Bone marrow (tissue), 2 donors: Measurements from ENCODE around the gene CREB3L2.

Experiments used
- DNase-seq, 2 donors: peaks; one replicate each; lab custom pipeline; 2025; lab: John Stamatoyannopoulos, UW

Gene CREB3L2

DNA sequence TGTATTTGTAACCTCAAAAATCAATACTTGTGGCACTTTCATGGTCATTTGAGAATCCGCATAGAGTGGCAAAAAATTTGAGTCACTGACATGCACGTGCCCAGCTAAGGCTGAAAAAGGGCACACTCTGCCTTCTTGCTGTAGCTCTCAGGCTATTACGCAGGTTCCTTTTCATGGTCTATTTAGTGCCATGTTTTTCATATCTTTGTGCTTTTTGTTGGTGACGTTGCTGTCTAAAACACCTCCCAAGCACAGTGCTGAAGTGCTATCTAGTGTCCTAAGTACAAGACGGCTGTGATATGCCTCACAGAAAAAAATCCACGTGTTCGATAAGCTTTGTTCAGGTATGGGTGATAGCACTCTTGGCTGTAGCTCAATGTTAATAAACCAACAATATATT is 50.9 kb downstream of the CREB3L2 start:
- DNase-seq = no peak

DNA sequence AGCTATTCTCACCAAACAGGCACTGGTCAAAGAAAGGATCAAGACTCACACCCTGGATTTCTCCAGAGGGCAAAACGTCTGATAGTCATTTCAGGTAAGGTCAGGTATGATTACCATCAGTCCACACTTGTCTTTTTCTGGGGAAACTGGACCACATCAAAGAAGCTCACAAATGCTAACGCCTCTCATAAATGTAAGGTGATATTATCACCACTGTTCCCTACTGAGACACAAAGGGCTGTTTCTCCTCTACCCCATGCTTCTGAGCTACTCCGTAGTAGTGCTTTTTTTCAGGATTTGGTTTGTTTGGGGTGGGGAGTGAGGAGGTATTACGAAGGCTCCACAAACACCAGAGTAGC is 51.6 kb downstream of the CREB3L2 start:
- DNase-seq = no peak

DNA sequence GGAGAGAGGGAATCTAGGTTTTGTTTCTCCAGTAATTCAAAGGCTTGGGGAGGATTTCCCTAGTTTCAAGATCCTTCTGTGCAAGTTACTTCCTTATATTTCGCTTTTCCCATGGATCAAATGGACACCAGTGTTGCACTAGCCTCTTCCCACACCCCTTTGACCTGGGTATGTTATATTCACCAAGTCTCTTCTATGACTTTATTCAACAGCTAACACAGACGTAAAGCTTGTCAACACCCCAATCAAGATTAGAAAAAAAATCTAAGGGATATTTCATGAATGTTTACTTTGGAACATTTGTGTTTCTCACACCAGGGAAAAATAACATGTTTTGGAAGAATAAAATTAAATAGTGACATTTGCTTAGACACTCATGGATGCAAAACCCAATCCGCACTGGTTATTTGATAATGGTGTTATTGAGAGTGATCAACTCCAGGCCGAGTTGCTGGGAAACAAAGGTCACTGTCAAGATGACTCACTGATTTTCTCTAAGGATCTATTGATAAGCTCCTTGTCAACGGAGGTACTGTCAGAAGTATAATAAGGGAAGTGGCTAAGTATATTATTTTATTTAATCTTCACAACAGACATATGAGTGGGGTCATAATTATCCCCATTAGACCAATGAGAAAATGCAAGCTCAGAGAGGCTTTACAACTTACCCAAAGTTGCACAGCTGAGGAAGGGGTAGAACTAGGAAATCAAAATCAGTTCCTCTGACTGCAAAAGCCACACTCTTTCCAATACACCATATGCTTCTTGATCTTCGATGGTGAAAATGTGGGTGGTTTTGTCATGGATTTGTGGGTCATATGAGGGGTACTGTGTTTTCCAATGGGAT is 52.2 kb downstream of the CREB3L2 start:
- DNase-seq = no peak

DNA sequence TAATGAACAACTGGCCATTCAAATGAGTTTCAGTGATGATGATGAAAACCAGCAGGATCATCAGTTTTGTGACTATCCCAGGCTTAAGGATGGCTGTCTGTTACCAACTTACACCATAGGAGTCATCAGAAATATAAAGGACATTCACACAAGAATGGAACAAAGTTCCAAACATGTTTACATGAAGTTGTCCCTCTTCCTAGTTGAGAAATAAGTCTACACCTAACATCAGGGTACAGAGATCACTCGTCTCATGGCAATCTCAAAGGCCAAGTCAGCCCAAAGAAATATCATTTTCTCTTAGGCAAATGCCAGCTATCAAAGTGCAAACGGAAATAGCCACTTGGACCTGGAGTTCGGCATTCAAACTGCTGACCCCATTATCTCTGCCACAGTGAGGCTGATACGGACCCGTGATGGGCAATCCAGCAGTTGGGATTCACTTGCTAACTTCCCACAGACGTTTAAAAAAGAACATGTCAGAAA is 53.0 kb downstream of the CREB3L2 start:
- no peak for DNase-seq

DNA sequence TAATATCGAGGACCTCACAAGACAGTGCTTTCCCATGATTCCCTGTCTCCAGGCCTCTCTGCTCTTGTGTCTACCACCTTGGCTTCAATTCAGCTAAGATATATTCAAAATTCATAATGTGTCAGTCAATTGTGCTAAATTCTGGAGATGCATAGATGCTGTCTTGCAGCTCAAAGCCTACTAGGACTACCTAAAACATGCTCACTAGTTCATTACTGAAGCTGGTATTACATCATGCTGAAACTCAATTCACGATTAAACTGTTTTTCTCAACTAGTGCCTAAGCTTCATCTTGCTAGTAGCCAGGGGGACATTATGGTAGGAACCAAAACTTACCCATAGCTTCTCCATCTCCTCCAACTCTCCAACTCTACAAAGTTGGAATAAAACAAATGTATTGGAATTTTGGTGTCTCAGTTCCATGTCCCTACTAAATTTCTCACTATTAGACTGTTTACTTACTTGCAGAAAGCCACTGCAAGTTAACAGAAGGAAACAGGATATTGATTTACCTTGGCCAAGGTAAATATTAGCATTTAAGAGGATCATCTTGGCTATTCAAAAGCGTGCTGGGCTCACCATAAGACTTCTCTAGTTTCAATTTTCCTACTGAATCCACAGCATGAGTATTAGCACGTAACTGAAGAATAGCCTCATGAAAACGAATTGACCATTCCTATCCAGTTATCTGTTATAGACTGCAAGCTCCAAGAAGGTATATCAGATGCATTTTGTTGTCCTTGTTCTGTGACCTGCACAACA is 53.6 kb downstream of the CREB3L2 start:
- DNase-seq = no peak

DNA sequence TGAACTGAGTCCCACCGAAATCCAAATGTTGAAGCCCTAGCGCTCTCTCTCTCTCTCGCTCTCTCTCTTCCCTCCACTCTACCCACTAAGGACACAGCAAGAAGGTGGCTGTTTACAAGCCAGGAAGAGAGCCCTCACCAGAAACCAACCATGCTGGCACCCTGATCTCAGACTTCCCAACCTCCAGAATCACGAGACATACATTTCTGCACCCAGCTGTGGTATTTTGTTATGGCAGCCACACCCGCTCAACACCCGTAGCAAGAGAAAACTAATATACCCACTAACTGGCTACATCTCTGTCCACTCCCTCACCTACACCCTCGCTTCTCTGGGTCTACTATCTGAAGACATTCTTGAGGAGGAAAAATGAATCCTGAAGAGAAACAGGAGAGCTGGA is 54.8 kb downstream of the CREB3L2 start:
- no peak for DNase-seq

DNA sequence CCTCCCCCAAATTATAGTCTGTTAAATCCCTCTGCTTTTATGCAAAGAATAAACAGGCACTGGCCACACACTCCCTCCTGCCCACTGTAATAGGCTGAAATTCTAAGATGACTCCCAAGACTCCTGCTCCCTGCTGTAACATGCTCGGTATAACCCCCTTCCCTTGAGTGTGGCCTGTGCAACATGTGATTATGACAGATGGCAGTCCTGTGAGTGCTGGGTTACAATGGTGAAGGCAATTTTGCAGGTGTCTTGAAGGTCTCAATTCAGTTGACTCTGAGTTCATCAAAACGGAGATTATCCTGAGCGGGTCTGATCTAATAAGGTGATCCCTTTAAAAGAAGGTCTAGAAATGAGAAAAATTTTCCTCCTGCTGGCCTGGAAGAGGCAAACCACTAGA is 55.9 kb downstream of the CREB3L2 start:
- DNase-seq = no peak

DNA sequence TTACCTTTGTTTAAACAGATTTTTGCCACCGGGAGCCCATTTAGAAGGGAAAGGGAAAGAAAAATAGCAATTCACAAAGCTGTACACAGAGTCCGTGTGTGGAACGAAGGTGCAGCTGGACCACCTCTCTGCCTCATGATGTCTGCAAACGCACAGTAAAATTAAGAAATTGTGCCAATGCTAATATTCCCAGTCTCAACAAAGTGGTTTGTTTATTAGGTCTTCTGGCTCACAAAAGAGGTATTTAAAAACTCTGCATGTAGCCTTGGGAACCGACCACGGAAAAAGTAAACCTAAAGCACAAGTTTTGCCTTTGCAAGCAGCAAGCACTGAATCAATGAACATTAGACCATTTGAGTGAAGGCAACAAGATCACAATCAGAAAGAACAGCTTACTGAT is 57.7 kb downstream of the CREB3L2 start:
- DNase-seq = no peak

DNA sequence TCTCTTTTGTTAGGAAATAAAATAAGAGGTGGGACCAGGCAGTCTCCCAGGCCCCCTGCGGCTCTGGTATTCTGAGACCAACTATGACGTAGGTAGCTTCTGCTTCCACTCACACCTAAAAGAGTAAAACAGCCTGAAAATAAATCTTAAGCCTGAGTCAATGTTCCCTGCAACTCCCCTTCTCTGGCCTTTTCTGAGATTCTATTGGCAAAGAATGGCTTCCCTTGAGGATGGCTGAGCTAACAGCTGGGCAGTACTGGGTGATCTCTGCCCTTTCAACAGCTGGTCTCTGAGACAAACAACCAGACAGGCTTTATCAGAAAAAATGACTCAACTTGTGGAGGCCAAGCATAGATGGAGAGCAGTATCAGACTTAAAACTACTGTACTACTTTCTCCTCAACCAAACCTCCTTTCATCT is 58.7 kb downstream of the CREB3L2 start:
- no peak for DNase-seq

DNA sequence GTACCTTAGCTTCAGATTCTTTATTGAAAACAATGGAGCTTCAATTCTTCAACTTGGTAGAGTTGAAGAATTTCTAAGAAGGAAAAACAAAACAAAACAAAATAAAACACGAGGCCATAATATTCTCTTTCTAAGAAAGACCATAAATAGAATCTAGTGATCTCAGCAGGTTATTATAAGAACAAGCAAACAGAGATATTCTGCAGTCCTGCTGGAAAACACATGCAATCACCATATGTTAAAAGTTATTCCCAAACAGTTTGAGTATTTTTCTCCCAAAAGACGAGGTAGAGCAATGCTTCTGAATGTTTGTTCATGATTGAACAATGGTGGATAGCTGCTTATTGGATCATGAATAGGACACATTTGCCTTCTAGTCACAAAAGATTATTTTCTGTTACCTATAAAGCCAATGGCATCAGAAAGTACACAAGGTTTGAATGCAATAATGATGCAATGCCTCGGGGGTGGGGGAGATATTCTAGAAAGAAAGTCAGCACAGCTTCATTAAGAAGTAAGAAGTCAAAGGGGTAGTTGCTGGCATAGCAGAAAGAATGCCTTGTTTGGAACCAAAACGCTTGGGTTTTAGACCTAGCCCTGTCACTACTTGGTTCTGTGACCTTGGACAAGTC is 59.3 kb downstream of the CREB3L2 start:
- DNase-seq = no peak

DNA sequence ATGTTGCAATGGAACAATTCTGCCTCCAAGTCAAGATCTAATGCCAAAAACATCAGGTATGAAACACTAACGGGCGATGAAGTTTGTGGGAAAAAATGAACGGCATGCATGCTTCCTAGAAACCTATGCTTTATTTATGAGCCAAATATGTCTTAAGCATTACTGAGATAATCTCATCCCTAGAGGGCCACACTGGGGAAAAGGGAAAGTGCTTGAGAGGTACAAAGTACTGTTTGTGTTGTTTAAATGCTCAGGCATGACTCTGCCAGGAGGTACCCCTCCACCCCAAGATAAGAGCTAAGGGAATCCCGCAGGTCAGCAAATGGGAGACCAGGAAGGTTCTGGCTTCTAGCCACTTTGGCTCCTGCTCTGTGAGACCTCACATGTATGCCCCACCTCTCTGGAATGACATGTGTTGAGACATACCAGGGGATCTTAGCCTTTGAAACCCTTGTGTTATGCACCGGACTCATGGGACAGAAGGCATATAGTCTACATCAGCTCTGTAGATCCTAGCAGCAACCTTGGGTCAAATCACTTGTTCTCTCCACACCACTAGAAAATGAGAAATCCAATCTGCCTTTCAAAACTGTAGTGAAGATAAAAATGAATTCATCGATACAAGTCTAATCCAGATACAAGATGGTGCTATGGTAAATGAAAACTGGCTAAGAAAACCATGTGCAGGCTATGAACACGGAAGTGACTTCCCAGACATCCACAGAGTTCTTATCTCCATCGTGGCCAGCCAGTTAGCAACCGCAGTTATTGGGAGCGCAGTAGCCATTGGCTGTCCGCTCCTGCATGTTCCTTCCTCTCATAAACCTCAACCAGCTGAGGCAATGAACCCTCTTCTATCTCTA is 61.0 kb downstream of the CREB3L2 start:
- DNase-seq = no peak

DNA sequence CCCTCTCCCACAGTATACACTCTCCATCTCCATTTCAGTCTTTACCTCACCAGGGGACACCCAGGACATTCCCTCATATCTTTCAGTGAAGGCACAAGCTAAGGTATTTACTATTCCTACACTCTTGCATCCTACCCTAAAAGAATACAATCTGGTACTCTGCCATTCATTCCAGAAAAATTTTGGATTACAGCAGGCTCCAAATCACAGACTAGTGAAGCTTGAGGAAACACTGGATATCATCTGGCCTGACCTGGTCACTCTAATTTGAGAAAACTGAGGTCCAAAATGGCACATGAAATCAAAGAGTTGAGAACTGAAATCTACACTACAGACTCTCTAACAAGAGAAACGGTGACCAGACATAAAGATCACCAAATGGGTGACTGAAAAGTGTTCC is 61.7 kb downstream of the CREB3L2 start:
- DNase-seq = no peak

DNA sequence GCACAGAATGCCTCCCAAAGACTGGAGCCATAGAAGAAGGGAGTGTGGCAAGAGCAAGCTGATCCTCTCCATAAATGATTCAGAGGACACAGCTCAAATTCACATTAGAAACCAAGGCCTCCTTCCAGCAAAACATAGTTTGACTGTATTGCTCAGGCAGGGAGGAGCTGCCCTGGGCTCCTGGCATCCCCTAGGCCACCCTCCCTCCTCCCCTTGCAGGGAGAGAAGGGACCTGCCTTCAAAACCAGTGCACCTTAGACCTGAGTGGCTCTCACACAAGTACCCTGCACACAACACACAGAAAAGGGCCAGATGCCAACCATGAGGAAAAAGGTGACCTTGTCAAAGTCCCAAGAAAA is 64.7 kb downstream of the CREB3L2 start:
- no peak for DNase-seq

DNA sequence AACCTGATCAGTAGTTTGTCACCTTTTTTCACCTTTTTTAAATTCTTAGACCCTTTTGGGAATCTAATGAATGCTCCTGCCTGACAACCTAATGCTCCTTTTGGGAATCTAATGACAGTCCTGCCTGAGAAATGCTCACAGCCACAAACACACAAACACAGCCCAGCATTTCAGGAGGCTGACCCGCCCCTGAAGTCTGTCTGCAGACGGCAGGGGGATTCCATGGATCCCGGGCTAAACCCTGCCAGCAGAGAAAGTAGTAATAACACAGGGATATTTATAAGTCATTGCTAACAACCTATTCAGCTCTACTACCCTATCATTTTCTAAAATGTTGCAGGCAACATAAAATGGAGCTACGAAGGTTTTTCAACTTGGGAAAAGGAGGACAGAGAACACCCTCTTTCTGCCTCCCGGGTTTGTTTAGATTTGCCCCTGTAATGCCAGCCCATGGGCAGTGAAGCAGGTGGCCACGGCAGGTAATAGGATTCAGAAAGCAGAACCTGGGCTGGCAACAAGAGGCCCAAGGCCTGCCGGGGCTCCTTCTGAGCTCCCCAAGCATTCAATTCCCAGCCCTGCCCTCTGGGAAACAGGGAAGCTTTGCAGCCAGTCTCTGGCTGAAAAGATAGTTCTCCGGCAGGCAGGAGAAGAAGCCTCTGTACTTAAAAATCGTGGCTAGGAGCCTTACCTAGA is 65.2 kb downstream of the CREB3L2 start:
- no peak for DNase-seq

DNA sequence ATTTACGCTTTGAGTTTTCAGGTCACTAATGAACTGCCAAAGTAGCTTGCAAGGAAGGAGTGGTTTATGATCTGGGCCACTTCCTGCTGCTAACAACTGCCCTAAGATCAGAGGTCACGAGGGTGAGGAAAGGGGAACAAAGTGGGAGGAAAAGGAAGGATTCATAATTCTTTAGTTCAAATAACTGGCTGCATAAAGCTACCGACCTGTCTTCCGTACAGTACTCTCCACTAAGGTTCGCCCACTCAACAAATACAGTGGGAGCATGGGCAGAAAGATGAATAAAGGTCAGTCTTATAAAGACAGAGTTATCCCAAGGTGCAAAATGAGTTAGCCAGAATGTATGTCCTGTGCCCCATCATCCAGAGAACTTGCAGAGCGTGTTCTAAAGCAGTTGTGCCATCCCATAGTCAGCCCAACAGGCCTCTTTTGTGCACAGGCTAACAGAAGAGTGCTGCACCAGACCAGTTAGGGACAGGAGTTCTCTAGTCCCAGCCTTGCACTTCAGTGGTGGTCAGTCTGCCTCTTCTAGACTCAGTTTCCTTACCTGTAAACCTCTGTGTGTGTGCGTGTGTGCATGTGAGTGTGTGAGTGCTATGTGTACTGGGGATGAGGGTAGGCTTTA is 65.9 kb downstream of the CREB3L2 start:
- peak; percentile 5 to 73 for DNase-seq

DNA sequence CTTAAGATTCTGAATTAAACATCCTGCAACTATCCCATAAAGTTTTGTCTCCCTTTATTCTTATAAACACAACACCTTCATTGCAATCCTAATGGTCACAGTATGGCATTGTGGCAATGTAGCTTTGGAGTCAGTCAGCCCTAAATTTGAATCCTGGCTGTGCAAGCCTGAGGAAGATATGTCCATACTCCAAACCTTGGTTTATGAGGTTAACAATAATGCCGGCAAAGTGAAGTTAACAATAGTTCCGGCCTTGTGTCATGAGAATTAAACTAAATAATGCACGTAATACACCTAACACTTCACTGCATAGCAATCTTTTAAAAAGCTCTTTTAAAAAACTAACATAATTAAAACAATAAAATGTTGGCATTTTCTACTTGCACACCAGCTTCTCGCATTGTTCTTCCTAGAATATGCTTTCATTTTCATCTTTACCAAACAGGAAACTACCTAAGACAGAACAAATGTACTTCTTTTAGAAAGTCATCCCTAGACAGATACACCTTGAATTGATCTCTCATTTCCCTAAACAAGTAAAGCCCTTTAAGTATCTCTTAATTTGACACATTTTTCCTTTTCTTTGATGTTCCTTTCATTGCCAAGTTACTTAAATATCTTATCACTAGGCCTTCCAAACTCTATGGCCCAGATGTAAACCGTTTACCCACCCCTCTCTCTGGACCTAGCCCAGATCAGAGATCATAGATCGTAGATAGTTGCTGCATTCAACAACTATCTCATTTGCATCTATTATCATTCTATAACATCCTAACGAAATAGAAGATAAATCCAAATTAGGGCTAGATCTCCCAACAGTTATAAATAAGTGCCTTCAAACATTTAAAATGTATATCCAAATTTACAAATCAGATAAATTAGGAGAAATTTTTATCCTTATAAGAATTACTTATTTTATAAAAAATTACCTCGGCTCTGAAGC is 66.7 kb downstream of the CREB3L2 start:
- no peak for DNase-seq

DNA sequence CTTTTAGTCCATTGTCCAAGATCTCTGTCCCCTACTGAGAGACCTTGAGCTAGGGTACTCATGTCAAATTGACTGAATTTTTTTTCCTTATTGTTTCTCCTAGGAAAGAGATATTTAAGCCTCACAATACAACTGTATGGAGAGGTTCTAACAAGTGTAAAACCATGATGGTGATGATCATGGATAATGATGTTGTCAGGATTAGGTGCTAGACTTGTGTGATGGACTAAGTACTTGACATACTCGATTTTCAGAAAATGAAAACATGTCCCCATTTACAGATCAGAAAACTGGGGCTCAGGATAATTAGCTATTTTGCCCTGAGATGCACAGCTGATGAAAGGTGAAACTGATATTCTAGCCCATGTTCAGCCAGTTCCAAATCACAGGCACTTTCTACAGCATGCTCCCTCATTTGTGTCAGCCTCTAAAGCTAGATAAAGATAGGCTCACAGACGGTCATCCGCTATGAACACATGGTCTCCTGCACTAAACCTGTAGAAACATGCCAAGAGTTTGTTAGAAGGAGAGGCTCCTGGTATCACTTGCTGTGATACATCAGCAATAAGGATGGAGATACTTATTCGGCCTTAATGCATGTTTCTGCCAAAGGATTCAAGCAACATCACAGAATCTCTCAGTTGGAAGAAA is 67.6 kb downstream of the CREB3L2 start:
- DNase-seq = no peak

DNA sequence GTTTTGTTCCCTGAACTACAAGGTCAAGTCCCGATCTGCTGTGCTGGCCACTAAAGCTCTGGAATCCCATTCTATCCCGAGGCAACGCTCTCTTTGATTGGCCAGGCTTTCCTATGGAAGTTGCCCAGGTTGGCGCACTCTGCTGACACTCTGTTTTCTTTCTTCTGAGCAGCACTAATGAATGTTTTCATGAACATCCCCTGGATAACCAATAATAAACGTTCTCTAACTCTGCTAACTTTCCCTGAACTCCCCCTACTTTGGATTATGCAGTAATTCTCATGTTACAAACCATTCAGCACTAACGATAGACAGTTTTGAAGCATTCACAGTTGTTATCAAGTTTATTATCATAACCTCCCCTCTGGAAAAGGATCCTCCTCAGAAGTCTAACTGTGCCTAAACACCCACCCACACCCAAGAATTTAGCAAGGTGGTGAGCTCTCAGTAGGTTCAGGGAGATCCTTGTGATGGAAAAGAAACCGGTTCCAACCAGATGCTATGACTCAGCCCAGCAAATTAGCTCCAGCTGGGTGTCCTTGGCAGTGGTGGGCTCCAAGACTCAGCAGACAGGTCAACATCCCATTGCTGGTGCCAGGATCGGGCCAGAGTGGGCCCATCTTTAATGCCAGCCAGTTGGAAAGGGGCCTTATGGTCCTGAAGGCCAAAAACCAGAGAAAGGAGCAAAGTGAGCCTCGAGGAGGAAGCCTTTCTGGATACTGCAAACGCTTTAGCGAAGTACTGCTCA is 68.4 kb downstream of the CREB3L2 start:
- DNase-seq = no peak

DNA sequence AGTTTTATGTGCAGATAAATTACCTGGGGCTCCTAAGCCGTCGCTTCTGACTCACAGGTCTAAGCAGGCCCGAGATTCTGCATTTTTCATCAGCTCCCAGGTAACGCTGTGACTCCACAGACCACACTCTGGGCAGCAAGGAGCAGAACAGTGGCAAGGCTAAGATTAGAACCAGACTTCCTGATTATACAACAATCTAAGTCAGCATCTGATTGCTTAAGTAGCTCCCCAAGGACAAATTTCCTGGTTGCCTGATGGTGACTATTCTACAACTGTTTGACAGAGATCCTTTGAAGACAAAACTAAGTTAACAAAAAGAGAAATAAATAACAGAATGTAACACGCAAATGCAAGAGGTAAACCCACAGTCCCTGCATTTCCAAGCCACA is 69.0 kb downstream of the CREB3L2 start:
- peak in 1 of 2 donors; percentile 32 for DNase-seq
